Skeletal muscle satellite cell (primary cell): ENCODE measurements around the gene ABLIM3.

ENCODE experiments used
- H3K27me3 ChIP-seq: 2 replicates; pipeline ENCODE4 v1.7.0; 2013; ENCODE audit warnings: low read length; ENCODE audit not compliant: control insufficient read depth, insufficient read depth
- H3K36me3 ChIP-seq: 2 replicates; pipeline ENCODE4 v1.7.0; 2013; ENCODE audit warnings: mild to moderate bottlenecking, control low read depth, low read length; ENCODE audit not compliant: insufficient read depth
- H3K4me1 ChIP-seq: 2 replicates; pipeline ENCODE4 v1.7.0; 2013; ENCODE audit warnings: low read length; ENCODE audit not compliant: control insufficient read depth, insufficient read depth
- H3K4me2 ChIP-seq: 2 replicates; pipeline ENCODE4 v1.7.0; 2013; ENCODE audit warnings: mild to moderate bottlenecking, low read length
- H3K4me3 ChIP-seq: 2 replicates; pipeline ENCODE4 v1.7.0; 2013; ENCODE audit warnings: low read length
- H3K9ac ChIP-seq: 2 replicates; pipeline ENCODE4 v1.7.0; 2013; ENCODE audit warnings: mild to moderate bottlenecking, low read depth, low read length, moderate library complexity
- H3K9me3 ChIP-seq: replicated peaks from 2 replicates; pipeline ENCODE4 v1.7.0; 2013; ENCODE audit warnings: mild to moderate bottlenecking, control low read depth, low read length

Gene ABLIM3

DNA sequence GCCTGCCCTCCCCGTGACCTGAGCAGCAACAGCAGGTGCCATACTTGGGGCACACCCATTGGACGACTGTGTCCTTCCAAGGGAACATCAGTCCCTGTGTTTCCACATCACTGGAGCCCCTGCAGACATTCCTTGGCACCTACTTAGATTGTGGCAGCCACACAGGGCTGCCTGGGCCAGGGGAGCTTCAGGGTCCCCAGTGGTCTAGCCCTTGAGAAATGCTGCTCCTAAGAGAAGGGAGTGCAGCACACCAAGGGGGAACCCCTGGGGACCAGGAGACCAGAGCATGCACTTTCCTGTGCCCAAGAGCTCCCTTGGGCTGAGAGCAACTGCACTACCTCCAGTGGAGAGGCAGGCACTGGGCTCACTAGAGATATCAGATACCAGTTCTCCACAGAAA is 20.1 kb upstream of the ABLIM3 start:
- Histone ChIP-seq H3K27me3 (peaks cover 3% of the 10 kb centered on the region), H3K9ac (no peak overlapping the region), H3K9me3 (no peaks in the 10 kb centered on the region), H3K4me1 (no peaks in the 10 kb centered on the region), H3K4me3 (no peak overlapping the region), H3K4me2 (no peak overlapping the region), H3K36me3 (no peaks in the 10 kb centered on the region)

DNA sequence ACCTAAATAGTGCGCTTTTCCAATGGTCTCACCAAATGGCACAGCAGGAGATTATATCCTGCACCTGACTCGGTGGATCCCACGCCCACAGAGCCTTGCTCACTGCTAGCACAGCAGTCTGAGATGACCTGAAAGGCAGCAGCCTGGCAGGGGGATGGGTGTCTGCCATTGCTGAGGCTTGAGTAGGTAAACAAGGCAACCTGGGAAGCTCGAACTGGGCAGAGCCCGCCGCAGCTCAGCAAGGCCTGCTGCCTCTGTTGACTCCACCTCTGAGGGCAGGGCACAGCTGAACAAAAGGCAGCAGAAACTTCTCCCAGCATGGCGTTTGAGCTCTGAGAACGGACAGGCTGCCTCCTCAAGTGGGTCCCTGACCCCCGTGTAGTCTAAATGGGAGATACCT is 18.1 kb upstream of the ABLIM3 start:
- no peak overlapping the region for H3K4me3 ChIP-seq
- H3K9me3 ChIP-seq = no peaks in the 10 kb centered on the region
- no peaks in the 10 kb centered on the region for H3K36me3 ChIP-seq
- H3K9ac ChIP-seq = no peak overlapping the region
- H3K4me2 ChIP-seq = no peak overlapping the region
- peaks cover 6% of the 10 kb centered on the region for H3K4me1 ChIP-seq
- H3K27me3 ChIP-seq = peaks cover 3% of the 10 kb centered on the region

DNA sequence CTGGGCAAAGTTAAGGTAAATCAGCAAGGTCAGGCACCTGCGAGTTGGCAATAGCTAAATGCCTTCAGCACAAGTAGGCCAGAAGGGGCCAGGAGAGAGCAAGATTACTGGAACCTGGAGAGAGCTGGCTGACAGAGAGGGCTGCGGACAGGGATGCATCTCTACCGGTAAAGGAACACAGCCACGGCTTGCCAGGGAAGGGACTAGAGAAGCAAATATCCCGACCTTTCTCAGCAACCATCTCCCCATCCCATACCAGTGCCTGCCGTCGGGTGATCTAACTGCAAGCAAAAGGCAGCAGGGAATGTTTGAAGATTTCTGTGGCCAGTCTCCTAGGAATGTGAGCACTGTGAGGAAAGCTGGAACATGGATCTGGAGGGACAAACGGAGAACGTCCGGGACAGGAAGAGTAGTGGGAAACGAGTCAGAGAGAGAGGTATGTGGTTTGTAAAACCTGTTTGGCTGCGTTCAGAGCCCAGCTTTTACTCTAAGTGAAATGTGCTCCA is 15.9 kb upstream of the ABLIM3 start:
- Histone ChIP-seq H3K9me3 (no peaks in the 10 kb centered on the region), H3K4me2 (no peak overlapping the region), H3K27me3 (peaks cover 3% of the 10 kb centered on the region), H3K9ac (no peak overlapping the region), H3K4me1 (peaks cover 9% of the 10 kb centered on the region), H3K4me3 (no peak overlapping the region), H3K36me3 (no peaks in the 10 kb centered on the region)

DNA sequence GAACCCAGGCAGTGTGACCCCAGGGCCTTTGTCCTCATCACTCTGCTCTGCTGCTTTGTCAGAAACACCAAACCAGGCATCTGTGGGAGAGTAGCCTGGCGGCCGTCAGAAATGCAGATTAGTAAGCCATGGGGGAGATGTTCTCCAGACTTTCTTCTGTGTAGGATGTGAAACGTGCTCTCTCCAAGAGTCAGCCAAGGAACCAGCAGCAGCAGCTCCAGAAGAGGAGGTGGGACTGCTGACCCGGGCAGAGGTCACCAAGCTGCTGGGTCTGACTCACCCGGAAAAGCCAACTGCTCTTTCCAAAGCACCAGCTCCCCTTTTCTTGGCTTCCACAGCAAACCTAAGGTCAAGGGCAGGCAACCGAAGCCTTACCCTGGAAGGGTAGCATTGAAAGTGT is 14.4 kb upstream of the ABLIM3 start:
- H3K4me2 ChIP-seq = no peak overlapping the region
- H3K36me3 ChIP-seq = no peaks in the 10 kb centered on the region
- peaks cover 16% of the 10 kb centered on the region for H3K4me1 ChIP-seq
- no peak overlapping the region for H3K4me3 ChIP-seq
- H3K9me3 ChIP-seq = no peaks in the 10 kb centered on the region
- H3K9ac ChIP-seq = no peak overlapping the region
- no peaks in the 10 kb centered on the region for H3K27me3 ChIP-seq

DNA sequence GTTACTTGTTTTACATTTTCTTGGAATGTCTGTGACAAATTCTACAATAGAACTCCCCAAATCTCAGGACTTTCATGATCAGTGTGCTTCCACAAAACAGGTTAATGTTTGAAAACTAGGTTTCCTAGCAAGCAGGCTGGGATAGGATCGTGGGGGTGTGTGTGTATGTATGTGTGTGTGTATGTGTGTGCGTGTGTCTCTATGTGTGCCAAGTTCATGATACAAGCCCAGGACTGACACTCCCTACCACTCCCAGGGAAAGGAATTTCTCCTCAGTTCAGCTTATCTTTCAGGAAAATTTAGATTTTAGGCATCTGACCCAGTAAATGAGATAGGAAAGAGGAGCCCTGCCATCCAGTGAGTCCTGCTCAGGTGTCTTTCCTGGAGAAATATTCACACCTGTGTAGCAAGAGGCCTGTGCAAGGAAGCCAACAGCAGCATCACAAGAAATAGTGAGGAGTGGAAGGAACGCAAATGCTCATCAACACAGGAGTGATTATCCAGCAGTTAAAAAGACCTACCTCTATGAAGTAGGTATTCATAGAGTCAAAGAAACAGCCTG is 13.8 kb upstream of the ABLIM3 start:
- Histone ChIP-seq H3K4me2 (no peak overlapping the region), H3K9me3 (no peaks in the 10 kb centered on the region), H3K36me3 (no peaks in the 10 kb centered on the region), H3K9ac (no peak overlapping the region), H3K27me3 (no peaks in the 10 kb centered on the region), H3K4me3 (no peak overlapping the region), H3K4me1 (peaks cover 16% of the 10 kb centered on the region)

DNA sequence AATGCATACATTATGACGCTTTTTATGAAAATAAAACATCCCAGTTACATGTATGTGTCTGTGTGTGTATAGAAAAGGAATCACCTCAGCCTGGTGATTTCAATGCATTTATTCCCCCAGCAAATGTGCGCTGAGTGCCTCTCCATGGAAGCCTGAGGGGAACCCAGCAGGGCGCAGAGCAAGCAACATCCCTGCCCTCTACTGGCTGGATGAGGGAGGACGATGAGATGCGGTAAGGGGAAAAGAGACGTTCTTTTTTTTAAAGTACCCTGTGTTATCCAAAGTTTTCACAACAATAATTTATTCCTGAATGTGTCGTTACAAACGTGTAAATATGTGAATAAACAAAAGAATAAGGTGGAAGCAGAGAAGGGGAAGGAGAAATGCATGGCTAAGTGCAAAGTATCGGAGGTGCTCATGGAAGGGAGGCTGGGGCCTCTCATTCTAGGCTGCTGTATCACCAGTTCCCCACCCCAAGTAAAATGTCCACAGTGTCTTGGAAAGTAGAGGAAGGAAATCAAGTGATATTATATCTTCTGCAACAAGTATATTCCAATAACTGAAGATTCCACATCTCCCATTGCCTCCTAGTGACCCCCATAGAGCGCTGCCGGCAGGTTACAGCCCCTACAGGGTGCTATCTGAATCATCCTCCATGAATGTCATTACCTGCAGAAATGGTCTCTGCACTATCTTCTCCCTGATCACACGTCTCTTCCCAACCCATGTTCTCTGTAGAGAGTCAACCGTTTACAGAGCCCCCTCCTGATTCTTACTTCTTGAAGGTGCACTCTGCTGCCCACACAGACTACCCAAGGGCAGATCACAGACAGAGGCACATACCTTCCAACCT is 13.0 kb upstream of the ABLIM3 start:
- H3K4me3 ChIP-seq = no peak overlapping the region
- no peak overlapping the region for H3K9ac ChIP-seq
- H3K27me3 ChIP-seq = no peaks in the 10 kb centered on the region
- no peaks in the 10 kb centered on the region for H3K9me3 ChIP-seq
- H3K36me3 ChIP-seq = no peaks in the 10 kb centered on the region
- peaks cover 19% of the 10 kb centered on the region for H3K4me1 ChIP-seq
- H3K4me2 ChIP-seq = no peak overlapping the region

DNA sequence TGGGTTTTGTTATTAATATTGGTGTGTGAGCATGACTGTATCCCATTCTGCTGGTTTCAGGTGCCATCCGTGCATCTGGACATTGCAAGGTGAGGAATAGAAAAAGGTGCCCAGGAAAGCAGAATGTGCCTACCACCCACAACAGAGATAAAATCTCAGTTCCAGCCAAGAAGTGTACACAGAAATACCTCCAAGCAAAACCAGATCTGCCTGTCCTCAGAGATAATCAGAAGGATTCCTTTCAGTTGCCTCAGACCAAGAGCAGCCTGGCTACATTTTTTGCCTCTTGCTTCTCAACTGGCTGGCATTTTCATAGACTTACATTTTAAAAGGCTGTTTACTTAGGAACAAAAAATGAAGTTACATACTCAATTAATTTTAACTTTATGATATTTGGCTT is 12.1 kb upstream of the ABLIM3 start:
- Histone ChIP-seq H3K4me3 (no peak overlapping the region), H3K9ac (no peak overlapping the region), H3K4me1 (peaks cover 28% of the 10 kb centered on the region), H3K4me2 (no peak overlapping the region), H3K9me3 (no peaks in the 10 kb centered on the region), H3K36me3 (no peaks in the 10 kb centered on the region), H3K27me3 (no peaks in the 10 kb centered on the region)

DNA sequence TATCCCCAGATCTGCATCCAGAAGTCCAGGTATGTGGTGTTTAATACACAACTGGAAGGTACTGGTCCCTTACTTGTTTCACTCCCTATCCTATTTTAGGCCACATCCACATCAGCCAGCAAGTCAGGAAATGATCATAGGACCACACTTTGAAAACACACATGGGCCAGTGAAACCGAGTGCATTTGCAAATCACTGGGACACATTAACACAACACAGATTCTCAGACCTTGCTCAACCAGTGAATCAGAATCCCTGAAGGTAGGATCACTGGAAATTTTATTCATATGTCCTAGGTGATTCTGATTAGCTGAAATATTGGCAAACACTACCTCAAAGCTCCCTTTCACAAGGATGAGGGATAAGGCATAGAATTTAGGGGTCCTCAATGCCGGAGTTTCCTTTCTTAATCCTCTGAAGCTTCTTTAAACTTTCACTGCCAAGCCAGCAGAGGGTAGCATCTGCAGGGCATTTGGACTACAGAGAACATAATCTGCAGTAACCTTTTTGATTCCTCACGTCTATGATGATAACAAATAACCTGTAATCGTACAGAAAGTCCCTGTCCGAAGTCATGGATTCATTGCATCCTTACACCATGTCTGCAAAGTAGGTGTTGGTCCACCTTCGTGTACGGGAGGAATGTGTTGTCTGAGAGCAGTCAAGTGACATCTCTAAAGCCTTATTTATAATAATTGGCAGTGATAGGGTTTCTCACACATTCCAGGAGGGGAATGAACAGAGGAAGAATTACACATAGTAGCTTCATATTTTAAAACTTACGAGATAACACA is 11.0 kb upstream of the ABLIM3 start:
- no peak overlapping the region for H3K9ac ChIP-seq
- peaks cover 38% of the 10 kb centered on the region for H3K4me1 ChIP-seq

DNA sequence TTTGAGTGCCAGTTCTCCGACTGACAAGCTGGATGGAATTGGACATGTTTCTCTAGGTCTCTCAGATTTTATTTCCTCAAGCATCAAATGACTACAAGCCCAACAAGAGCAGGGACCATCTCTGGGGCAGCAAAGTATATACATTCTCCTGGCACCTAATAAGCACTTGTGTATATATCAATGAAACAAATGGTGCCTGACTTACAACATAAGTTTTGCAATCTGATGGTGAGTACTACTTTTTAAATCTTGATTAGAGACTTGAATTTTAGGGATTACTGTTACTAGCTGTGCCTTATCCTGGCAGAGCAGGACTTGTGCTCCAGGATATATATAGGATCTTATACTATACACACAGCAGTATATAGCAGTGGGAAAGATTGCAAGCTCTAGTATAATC is 8.8 kb upstream of the ABLIM3 start:
- Histone ChIP-seq H3K9me3 (no peaks in the 10 kb centered on the region), H3K27me3 (no peaks in the 10 kb centered on the region), H3K4me1 (peaks cover 48% of the 10 kb centered on the region), H3K4me2 (no peak overlapping the region), H3K4me3 (no peak overlapping the region), H3K36me3 (no peaks in the 10 kb centered on the region), H3K9ac (no peak overlapping the region)

More for the DNA sequence above, 11.0 kb upstream of the ABLIM3 start:
- Histone ChIP-seq H3K4me2 (no peak overlapping the region), H3K9me3 (no peaks in the 10 kb centered on the region), H3K4me3 (no peak overlapping the region), H3K27me3 (no peaks in the 10 kb centered on the region), H3K36me3 (no peaks in the 10 kb centered on the region)

DNA sequence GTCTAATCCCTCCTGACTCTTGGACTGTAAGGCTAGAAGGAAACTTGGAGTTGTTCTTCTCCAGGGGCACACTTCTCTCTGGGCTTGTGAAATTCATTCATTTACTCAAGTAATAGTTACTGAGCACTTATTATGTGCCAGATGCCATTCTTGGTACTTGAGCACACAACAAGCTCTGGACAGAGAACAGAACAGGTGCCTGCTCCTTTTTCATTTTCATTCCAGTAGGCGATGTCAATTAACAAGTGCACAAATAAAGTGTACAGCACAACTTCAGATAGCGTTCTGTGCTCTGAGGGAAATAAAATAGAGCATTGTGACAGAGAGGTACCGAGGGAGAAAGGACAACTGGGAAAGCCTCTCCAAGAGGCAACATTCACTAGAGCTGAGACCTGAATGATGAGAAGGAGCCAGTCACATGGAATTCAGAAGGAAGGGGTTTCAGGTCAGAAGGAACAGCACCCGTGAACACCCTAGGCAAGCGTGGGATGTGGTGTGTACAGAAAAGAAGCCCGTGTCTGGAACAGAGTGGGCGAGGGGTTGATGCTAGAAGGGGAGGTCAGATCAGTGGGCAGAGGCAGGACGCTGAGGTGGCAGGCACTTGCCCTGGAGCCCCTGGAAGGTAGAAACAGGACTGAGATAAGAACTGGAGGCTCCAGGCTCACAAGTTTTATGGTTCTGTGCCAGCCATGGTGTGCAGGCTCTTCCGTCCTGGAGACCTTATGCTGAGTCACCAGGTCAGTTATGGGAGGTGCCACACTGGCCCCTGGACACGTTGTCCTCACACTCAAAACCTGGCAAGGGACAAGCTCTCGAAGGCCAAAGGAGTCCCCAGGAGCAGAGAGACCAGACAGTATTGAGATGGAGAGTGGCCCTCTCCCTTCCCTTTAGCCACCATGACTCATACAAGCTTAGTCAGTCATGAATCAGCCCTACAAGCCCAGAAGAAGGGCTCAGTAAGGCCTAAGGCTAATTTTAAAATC is 7.2 kb upstream of the ABLIM3 start:
- Histone ChIP-seq H3K4me1 (peaks cover 46% of the 10 kb centered on the region), H3K9ac (peak overlapping the region; percentile 69), H3K4me3 (no peak overlapping the region), H3K9me3 (no peaks in the 10 kb centered on the region), H3K27me3 (no peaks in the 10 kb centered on the region), H3K4me2 (peak overlapping the region; percentile 65), H3K36me3 (no peaks in the 10 kb centered on the region)
